ENCODE measurements around the gene CPNE2.

Gene CPNE2

GRCh38 chr16:57196753-57197152 lies 104.4 kb downstream of the CPNE2 start:
- no peak overlapping the region for H3K4me3 ChIP-seq (ENCODE audit: low read depth, low read length)
- no peak for TF ChIP-seq CTCF (IDR thresholded peaks at IDR 0.05; ENCODE audit: low read depth, low read length)
- no peak for DNase-seq (ENCODE audit: low read depth, low spot score)
- in situ Hi-C loops (cut with HindIII; ENCODE audit: low sequenced_read_pairs) = no loop called here
